GM12872 (cell line): ENCODE data around the gene TRIM15.

ENCODE experiments used
- TF ChIP-seq, protein P1 (sequence below): IDR thresholded peaks from 3 replicates; pipeline ENCODE4 v1.5.1; 2011; ENCODE audit warnings: low read depth, mild to moderate bottlenecking, low read length, moderate library complexity; ENCODE audit not compliant: insufficient read depth

The TRIM15 gene

GRCh38 chr6:30160785-30161531, 2.4 kb upstream of the TRIM15 start, which contains the start of gene TRIM10:
Gene TRIM10, minus strand, starts transcription at chr6:30161211. Its CDS starts 353 bp downstream, at chr6:30160858.
- TF ChIP-seq, protein P1, sequence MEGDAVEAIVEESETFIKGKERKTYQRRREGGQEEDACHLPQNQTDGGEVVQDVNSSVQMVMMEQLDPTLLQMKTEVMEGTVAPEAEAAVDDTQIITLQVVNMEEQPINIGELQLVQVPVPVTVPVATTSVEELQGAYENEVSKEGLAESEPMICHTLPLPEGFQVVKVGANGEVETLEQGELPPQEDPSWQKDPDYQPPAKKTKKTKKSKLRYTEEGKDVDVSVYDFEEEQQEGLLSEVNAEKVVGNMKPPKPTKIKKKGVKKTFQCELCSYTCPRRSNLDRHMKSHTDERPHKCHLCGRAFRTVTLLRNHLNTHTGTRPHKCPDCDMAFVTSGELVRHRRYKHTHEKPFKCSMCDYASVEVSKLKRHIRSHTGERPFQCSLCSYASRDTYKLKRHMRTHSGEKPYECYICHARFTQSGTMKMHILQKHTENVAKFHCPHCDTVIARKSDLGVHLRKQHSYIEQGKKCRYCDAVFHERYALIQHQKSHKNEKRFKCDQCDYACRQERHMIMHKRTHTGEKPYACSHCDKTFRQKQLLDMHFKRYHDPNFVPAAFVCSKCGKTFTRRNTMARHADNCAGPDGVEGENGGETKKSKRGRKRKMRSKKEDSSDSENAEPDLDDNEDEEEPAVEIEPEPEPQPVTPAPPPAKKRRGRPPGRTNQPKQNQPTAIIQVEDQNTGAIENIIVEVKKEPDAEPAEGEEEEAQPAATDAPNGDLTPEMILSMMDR = no peak

- TF ChIP-seq, protein P1 = no peak
Observed at GRCh38 chr6:30162265-30163089, 869 bp upstream of the TRIM15 start.

- TF ChIP-seq, protein P1 = no peak
Observed at GRCh38 chr6:30163918-30164654, 740 bp downstream of the TRIM15 start.

DNA sequence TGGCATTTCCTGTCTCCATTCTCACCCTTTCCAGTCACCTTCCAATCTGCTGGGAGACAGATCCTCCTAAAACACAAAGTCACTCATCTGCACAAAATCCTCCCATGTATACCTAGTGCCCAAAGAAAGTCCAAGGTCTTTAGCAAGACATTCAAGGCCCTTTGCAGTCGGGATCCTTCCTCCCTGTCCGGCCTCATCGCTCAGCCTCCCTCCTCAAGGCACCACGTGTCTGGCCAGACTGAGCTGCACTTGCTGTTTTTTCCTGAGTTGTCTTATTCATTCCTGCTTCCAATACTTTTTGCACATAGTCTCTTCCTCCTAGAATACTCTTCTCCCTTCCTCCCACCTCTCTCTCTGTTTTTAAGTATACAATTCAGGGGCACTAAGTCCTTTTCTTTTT, 1.4 kb downstream of the TRIM15 start:
- TF ChIP-seq, protein P1 = no peak

DNA sequence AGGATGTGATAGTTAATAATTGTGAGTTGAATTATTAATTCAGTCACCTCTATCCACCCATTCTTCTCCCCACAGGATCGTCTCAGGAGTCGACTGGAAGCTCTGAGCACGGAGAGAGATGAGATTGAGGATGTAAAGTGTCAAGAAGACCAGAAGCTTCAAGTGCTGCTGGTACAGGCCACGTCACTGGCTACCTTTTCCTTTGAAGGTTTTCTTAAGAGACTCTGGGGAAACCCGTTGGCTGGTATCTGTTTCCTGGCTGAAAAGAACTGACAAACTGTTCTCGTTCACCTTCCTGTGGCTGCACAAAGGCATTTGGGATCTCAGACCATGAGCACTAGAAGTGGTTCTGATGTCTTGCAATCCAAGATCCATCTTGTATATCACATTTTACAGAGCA, 3.8 kb downstream of the TRIM15 start:
- TF ChIP-seq, protein P1 = no peak

GRCh38 chr6:30168741-30169140, 5.4 kb downstream of the TRIM15 start:
- TF ChIP-seq, protein P1 = no peak
